ENCODE measurements around the gene MID2.

DNA sequence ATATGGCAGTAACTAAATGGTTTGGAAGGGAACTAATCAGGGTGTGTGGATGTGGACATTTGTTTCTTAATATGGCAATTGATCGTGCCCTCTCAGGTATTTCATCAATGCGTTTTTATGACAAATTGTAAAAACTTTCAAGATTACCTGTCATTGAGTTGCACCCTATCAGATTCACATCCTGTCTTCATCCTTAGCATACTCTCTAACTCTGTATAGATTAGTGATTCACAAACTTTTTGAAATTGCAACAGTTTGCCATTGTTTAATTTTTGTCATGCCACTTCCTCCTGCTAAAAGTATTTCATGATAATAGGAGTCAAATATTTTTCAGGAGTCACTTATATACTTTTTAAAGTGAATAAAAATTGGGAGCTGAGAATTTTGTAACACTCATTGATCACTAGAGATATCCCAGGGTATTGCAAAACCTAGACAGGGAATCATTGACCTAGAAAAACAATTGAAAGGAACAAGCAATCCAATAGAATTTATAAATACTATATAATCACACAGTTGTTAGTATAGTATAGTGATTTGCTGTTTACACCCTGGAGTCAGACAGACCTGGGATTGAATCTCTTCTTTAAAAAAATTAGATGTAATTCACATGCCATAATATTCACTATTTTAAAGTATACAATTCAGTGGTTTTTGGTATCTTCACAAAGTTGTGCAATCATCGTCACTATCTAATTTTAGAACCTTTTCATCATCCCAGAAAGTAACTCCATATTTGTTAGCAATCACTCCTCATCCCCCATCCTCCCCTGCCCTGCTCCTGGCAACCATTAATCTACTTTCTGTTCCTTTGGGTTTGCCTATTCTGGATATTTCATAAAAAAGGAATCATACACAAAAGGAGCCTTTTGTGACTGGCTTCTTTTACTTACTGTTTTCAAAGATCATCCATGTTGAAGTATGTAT lies 8.9 kb downstream of the MID2 start:
- TF ChIP-seq, protein P1, sequence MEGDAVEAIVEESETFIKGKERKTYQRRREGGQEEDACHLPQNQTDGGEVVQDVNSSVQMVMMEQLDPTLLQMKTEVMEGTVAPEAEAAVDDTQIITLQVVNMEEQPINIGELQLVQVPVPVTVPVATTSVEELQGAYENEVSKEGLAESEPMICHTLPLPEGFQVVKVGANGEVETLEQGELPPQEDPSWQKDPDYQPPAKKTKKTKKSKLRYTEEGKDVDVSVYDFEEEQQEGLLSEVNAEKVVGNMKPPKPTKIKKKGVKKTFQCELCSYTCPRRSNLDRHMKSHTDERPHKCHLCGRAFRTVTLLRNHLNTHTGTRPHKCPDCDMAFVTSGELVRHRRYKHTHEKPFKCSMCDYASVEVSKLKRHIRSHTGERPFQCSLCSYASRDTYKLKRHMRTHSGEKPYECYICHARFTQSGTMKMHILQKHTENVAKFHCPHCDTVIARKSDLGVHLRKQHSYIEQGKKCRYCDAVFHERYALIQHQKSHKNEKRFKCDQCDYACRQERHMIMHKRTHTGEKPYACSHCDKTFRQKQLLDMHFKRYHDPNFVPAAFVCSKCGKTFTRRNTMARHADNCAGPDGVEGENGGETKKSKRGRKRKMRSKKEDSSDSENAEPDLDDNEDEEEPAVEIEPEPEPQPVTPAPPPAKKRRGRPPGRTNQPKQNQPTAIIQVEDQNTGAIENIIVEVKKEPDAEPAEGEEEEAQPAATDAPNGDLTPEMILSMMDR (IDR thresholded peaks at IDR 0.05), result no peak
- TF ChIP-seq POLR2AphosphoS5 (IDR thresholded peaks at IDR 0.05), result no peak
- TF ChIP-seq POLR2A (IDR thresholded peaks at IDR 0.05), result no peak
